ENCODE results near the gene CYP2D6. TPM values are rescaled to one million over a fixed set of nuclear protein-coding genes. Genes with fewer than 3 reads are reported as not detected.
"Not testable (repeated sequence)": the region's sequence is repeated elsewhere in the genome, so short reads cannot be mapped to it uniquely, and the experiment has no call there.

Gene CYP2D6
- total RNA-seq, 1 experiment from 2014 or later: 2.7 TPM

DNA sequence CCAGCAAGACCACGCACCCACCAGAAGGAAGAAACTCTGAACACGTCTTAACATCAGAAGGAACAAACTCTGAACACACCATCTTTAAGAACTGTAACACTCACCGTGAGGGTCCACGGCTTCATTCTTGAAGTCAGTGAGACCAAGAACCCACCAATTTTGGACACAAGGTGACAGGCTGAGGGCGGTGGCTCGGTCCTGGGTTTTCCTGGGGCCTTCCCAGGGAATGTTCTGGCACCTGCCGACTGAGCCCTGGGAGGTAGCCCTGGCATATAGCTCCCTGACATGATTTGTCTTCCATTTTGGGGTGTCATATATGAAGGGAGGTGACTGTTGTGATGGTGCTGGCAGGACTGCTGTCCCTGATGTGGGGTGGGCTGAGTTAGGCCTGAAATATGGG lies 8.9 kb upstream of the CYP2D6 start:
- intact Hi-C loops (cut with micrococcal nuclease; ENCODE audit: unreplicated experiment); H3K27ac ChIP-seq (ENCODE audit: low read length); H3K36me3 ChIP-seq (ENCODE audit: control insufficient read depth, insufficient read depth, low read length); H3K27me3 ChIP-seq (ENCODE audit: control insufficient read depth, insufficient read depth, low read length); POLR2A ChIA-PET; CTCF ChIA-PET; ATAC-seq; H3K4me1 ChIP-seq (ENCODE audit: control insufficient read depth, insufficient read depth, low read length); DNase-seq (ENCODE audit: low read depth, low spot score); BruUV-seq (replicated peaks); in situ Hi-C loops (cut with HindIII; ENCODE audit: low pct_unique_long_range_greater_than_20kb, low sequenced_read_pairs); H3K9me3 ChIP-seq (ENCODE audit: control insufficient read depth, insufficient read depth, low read depth, low read length); H3K4me3 ChIP-seq (ENCODE audit: low read depth in 2 of 2, low read length in 2 of 2): not testable (repeated sequence)

DNA sequence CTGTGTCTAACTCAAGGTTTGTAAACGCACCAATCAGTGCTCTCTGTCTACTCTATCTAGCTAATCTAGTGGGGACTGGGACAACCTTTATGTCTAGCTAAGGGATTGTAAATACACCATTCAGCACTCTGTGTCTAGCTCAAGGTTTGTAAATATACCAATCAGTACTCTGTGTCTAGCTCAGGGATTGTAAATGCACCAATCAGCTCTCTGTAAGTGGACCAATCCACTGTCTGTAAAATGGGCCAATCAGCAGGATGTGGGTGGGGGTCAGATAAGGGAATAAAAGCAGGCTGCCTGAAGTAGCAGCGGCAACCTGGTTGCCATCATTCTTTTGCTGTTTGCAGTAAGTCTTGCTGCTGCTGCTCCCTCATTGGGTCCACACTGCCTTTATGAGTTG lies 8.4 kb upstream of the CYP2D6 start:
- Histone ChIP-seq H3K9me3 (ENCODE audit: control insufficient read depth, insufficient read depth, low read depth, low read length) (no peaks in the 10 kb centered on the region), H3K4me3 (ENCODE audit: low read depth in 2 of 2, low read length in 2 of 2) (no peak overlapping the region), H3K4me1 (ENCODE audit: control insufficient read depth, insufficient read depth, low read length) (no peaks in the 10 kb centered on the region), H3K36me3 (ENCODE audit: control insufficient read depth, insufficient read depth, low read length) (no peaks in the 10 kb centered on the region), H3K27me3 (ENCODE audit: control insufficient read depth, insufficient read depth, low read length) (no peaks in the 10 kb centered on the region), H3K27ac (ENCODE audit: low read length) (no peak overlapping the region)
- no TSS peak for BruUV-seq (replicated peaks)
- POLR2A ChIA-PET: no interaction called here
- ATAC-seq (no peak), DNase-seq (ENCODE audit: low read depth, low spot score) (no peak)
- CTCF ChIA-PET: no interaction called here
- intact Hi-C loops (cut with micrococcal nuclease; ENCODE audit: unreplicated experiment): no loop called here
- in situ Hi-C loops (cut with HindIII; ENCODE audit: low pct_unique_long_range_greater_than_20kb, low sequenced_read_pairs): no loop called here
- TF ChIP-seq, protein P1, sequence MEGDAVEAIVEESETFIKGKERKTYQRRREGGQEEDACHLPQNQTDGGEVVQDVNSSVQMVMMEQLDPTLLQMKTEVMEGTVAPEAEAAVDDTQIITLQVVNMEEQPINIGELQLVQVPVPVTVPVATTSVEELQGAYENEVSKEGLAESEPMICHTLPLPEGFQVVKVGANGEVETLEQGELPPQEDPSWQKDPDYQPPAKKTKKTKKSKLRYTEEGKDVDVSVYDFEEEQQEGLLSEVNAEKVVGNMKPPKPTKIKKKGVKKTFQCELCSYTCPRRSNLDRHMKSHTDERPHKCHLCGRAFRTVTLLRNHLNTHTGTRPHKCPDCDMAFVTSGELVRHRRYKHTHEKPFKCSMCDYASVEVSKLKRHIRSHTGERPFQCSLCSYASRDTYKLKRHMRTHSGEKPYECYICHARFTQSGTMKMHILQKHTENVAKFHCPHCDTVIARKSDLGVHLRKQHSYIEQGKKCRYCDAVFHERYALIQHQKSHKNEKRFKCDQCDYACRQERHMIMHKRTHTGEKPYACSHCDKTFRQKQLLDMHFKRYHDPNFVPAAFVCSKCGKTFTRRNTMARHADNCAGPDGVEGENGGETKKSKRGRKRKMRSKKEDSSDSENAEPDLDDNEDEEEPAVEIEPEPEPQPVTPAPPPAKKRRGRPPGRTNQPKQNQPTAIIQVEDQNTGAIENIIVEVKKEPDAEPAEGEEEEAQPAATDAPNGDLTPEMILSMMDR (IDR thresholded peaks at IDR 0.05): no peak
- TF ChIP-seq TCF7L2 (IDR thresholded peaks at IDR 0.05; ENCODE audit: low read depth, low read length) (no peak), SIN3A (IDR thresholded peaks at IDR 0.05; ENCODE audit: borderline replicate concordance, insufficient read depth, low read depth, low read length) (no peak), POLR2AphosphoS5 (IDR thresholded peaks at IDR 0.05; ENCODE audit: low read depth, low read length) (no peak)
- TF ChIP-seq, protein P2, sequence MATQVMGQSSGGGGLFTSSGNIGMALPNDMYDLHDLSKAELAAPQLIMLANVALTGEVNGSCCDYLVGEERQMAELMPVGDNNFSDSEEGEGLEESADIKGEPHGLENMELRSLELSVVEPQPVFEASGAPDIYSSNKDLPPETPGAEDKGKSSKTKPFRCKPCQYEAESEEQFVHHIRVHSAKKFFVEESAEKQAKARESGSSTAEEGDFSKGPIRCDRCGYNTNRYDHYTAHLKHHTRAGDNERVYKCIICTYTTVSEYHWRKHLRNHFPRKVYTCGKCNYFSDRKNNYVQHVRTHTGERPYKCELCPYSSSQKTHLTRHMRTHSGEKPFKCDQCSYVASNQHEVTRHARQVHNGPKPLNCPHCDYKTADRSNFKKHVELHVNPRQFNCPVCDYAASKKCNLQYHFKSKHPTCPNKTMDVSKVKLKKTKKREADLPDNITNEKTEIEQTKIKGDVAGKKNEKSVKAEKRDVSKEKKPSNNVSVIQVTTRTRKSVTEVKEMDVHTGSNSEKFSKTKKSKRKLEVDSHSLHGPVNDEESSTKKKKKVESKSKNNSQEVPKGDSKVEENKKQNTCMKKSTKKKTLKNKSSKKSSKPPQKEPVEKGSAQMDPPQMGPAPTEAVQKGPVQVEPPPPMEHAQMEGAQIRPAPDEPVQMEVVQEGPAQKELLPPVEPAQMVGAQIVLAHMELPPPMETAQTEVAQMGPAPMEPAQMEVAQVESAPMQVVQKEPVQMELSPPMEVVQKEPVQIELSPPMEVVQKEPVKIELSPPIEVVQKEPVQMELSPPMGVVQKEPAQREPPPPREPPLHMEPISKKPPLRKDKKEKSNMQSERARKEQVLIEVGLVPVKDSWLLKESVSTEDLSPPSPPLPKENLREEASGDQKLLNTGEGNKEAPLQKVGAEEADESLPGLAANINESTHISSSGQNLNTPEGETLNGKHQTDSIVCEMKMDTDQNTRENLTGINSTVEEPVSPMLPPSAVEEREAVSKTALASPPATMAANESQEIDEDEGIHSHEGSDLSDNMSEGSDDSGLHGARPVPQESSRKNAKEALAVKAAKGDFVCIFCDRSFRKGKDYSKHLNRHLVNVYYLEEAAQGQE (IDR thresholded peaks at IDR 0.05; ENCODE audit: insufficient read depth in 1 of 2, low read depth in 2 of 2, low read length in 1 of 2): no peak

DNA sequence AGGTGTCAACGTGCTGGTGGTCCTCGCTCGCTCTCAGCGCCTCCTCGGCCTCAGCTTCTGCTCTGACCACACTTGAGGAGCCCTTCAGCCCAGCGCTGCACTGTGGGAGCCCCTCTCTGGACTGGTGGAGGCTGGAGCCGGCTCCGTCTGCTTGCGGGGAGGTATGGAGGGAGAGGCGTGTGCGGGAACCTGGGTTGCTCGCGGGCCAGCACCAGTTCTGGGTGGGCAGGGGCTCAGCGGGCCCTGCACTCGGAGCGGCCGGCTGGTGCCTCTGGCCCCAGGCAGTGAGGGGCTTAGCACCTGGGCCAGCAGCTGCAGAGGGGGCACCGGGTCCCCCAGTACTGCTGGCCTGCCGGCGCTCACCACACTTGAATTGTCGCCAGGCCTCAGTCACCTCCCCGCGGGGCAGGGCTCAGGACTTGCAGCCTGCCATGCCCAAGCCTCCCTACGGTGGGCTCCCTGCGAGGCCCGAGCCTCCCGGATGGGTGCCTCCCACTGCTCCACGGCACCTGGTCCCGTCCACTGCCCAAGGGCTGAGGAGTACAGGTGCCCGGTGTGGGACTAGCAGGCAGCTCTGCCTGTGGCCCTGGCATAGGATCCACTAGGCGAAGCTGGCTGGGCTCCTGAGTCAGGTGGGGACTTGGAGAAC lies 7.6 kb upstream of the CYP2D6 start:
- BruUV-seq (replicated peaks): no TSS peak
- in situ Hi-C loops (cut with HindIII; ENCODE audit: low pct_unique_long_range_greater_than_20kb, low sequenced_read_pairs): no loop called here
- Histone ChIP-seq H3K36me3 (ENCODE audit: control insufficient read depth, insufficient read depth, low read length) (no peaks in the 10 kb centered on the region), H3K4me3 (ENCODE audit: low read depth in 2 of 2, low read length in 2 of 2) (no peak overlapping the region), H3K27ac (ENCODE audit: low read length) (no peak overlapping the region), H3K4me1 (ENCODE audit: control insufficient read depth, insufficient read depth, low read length) (no peaks in the 10 kb centered on the region), H3K27me3 (ENCODE audit: control insufficient read depth, insufficient read depth, low read length) (no peaks in the 10 kb centered on the region), H3K9me3 (ENCODE audit: control insufficient read depth, insufficient read depth, low read depth, low read length) (no peaks in the 10 kb centered on the region)
- no peak for ATAC-seq
- TF ChIP-seq, protein P2 (IDR thresholded peaks at IDR 0.05; ENCODE audit: insufficient read depth in 1 of 2, low read depth in 2 of 2, low read length in 1 of 2): no peak
- TF ChIP-seq, protein P1 (IDR thresholded peaks at IDR 0.05): no peak
- TF ChIP-seq POLR2AphosphoS5 (IDR thresholded peaks at IDR 0.05; ENCODE audit: low read depth, low read length) (no peak), SIN3A (IDR thresholded peaks at IDR 0.05; ENCODE audit: borderline replicate concordance, insufficient read depth, low read depth, low read length) (no peak)
- DNase-seq (ENCODE audit: low read depth, low spot score): no peak
- ChIA-PET CTCF (no interaction called here), POLR2A (no interaction called here)
- intact Hi-C loops (cut with micrococcal nuclease; ENCODE audit: unreplicated experiment): no loop called here

DNA sequence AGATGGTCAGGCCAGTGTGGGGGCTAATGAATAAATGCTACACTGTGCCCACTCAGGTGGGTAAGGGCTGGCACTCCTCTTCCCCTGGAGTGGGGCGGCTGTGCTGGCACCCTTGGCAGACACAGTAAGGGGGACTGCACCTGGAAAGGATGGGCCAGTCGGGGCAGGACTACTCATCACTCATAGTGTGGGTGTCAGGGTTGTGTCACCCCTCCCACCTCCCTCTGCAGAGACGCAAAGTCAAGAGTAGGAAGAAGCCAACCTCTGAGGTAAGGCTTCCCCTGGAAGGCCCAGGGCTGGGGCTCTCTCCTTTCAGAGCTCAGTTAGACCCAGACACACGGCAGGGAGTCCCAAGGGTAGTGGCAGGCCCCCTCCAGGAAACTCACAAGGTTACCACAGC lies 5.1 kb upstream of the CYP2D6 start:
- H3K9me3 ChIP-seq (ENCODE audit: control insufficient read depth, insufficient read depth, low read depth, low read length); DNase-seq (ENCODE audit: low read depth, low spot score); POLR2A ChIA-PET; H3K4me3 ChIP-seq (ENCODE audit: low read depth in 2 of 2, low read length in 2 of 2); intact Hi-C loops (cut with micrococcal nuclease; ENCODE audit: unreplicated experiment); ATAC-seq; in situ Hi-C loops (cut with HindIII; ENCODE audit: low pct_unique_long_range_greater_than_20kb, low sequenced_read_pairs); H3K27ac ChIP-seq (ENCODE audit: low read length); CTCF ChIA-PET; H3K4me1 ChIP-seq (ENCODE audit: control insufficient read depth, insufficient read depth, low read length); BruUV-seq (replicated peaks); H3K27me3 ChIP-seq (ENCODE audit: control insufficient read depth, insufficient read depth, low read length); H3K36me3 ChIP-seq (ENCODE audit: control insufficient read depth, insufficient read depth, low read length): not testable (repeated sequence)
